Heart left ventricle (tissue), 13 donors: ENCODE results near the gene LARP4B.

Experiments used
- CTCF ChIP-seq, 12 donors: fragments of 200-600 bp; sonication (generic) in 4 of 12; IDR thresholded peaks; one replicate each; pipeline versions ENCODE4 v1.5.0 to v1.8.0; 2018 to 2022; ENCODE audit warnings: antibody characterized with exemption in 12 of 12, mild to moderate bottlenecking in 5 of 12
- POLR2A ChIP-seq, 2 donors: fragments of 450-650 bp; IDR thresholded peaks; one replicate each; pipeline ENCODE4 v1.6.1; 2017; ENCODE audit warnings: antibody characterized with exemption in 2 of 2, mild to moderate bottlenecking in 2 of 2, moderate library complexity in 2 of 2
- donor health status: ischemic (EF 13 %, LVEDD 7.1; RV severe dilation, severe dysfunction).
- donor health status: DM: no; HTN: yes; CAD: no.
- donor health status: DM: no; HTN: no; CAD: no.
- donor health status: ischemic (EF 25% LVEDD 6.9; RV normal size, moderate dysfunction).
- donor health status: ischemic (EF 25% LVEDD 5.7; RV mildly dilated, moderate dysfunction).
- donor health status: ischemic (EF 35%, LVEDD 5.7; RV mildly dilated, moderate dysfunction).
- donor health status: nonischemic (EF 11% LVEDD 7.7; RV severe dilation, severe dysfunction).
- donor health status: DM: yes; HTN: yes; CAD: no.
- donor health status: PGD.
- donor health status: ischemic (EF 29% LVEDD 5.4; RV normal size, mild dysfunction).
- donor health status: nonischemic (EF 23%, LVEDD 6.1; RV moderate dilation, normal function).

GRCh38 chr10:809671-810350 is 121.7 kb downstream of the LARP4B start:
- TF ChIP-seq CTCF (IDR thresholded peaks at IDR 0.05): no peak
- no peak for TF ChIP-seq POLR2A (IDR thresholded peaks at IDR 0.05)
